Activated T-cell treated with anti-CD3 and anti-CD28 coated beads, Interleukin-2, amount 50 U/mL, for 48 hours (primary cell): ENCODE data around the gene PCYT2.
A peak's percentile ranks its signal among the peaks of the same experiment; 100 is the strongest.

Experiments
- DNase-seq, 2 experiments: peaks; one replicate each; pipeline ENCODE4 v3.0.0-alpha.2; 2020

Gene PCYT2

GRCh38 chr17:81899514-81900166 is 11.6 kb downstream of the PCYT2 start:
- DNase-seq, result no peak

DNA sequence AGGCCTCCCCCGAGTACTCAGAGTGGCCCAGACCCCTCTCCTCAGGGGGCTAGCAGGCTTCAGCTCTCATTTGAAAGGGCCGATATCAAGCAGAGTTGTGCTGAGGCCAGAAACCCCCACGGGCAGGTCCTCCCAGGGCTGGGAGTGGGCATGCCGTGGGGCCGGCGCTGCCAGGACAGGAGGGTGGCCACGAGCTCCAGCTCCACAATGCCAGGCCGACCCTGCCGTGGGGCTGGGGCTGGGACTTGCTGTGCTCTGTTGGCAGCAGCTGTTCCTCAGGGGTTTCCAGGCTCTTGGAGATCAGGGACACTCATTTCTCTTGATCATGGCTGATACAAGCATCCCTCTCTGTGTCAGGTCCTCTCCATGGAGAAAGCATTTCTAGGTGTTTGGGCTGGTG is 12.3 kb downstream of the PCYT2 start:
- DNase-seq, result no peak

DNA sequence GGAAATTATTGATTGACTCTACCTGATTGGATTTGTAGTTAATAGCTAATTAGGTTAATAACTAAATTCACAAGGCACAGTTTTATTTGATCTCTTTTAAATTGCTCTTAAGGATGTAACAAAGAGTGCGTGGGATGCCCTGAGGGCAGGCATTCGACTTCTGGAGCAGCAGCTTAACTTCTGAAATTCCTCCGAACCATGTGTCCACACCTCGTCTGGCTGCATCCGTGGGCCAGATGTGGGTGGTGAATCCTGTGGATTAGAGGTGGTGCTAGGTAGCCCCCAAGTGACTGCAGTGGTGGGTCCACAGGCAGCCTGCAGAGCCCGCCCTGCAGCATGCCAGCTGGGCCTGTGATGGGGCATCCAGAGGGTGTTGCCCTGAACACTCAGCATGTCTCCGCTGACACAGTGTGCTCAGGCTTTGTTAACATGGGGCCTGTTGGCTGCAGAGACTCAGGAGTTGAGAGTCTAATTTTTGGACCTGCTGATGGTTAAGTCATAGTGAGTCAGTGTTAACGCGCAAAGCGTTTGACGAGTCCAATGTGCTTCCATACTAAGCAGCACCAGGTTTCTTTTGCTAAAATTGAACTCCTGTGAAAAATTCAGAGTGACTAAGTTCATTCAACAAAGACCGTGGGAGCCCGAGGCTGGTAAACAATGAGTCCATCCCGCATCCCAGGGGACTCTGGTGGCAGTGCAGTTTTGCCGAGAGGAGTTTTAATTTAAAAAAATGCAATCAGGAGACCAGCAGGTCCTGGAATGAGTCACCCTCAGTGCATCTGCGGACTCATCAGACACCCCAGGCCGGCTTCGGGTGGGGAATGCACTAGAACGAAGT is 13.0 kb downstream of the PCYT2 start:
- DNase-seq, result no peak

- no peak for DNase-seq
Measured at GRCh38 chr17:81895400-81895799, 15.8 kb downstream of the PCYT2 start.

- DNase-seq, result no peak
Measured at GRCh38 chr17:81891303-81891552, 20.0 kb downstream of the PCYT2 start.

DNA sequence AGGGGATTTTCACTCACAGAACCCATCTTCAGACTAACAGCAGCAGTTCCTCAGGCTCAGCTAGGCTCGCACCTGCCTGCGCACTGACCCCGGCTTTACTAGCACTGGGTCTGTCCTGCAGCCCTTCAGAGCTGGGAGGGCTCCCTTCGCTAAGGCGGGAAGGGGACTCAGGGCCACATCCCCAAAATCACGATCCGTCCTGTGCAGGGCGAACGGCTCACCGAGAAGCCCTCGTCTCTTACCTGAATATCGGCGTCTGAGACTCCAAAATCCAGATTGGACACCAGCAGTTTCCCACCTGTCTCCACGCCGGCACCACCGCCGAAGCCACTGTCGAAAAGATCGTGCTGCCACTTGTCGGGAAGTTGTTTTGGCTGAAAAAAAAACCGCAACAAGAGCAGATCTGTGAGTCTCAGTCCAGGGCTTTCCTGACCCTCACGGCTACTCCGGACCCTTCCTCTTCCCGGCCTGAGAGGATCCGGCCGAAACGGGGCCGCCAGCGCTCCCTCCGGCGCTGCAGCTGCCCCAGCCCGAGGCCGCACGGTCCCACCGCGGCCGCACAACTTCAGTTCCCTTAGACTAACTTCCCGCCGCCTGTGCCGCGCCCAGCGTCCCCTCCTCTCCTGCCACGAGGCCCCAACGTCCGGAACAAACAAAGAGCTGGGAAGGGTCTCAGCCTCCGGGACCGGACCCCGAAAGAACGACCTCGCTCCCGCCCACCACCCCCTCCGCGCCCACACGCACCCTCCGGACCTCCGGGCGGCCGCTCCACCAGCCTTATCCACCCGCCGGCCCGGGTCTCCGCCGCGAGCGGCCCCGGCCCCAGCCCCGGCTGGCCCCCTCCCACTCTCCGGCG is 20.5 kb downstream of the PCYT2 start:
- DNase-seq, result peak; percentile 43 to 49

GRCh38 chr17:81889602-81890001 is 21.6 kb downstream of the PCYT2 start:
- DNase-seq, result no peak

GRCh38 chr17:81888988-81889595 is 22.1 kb downstream of the PCYT2 start:
- no peak for DNase-seq

GRCh38 chr17:81888105-81888987 is 22.9 kb downstream of the PCYT2 start:
- no peak for DNase-seq

DNA sequence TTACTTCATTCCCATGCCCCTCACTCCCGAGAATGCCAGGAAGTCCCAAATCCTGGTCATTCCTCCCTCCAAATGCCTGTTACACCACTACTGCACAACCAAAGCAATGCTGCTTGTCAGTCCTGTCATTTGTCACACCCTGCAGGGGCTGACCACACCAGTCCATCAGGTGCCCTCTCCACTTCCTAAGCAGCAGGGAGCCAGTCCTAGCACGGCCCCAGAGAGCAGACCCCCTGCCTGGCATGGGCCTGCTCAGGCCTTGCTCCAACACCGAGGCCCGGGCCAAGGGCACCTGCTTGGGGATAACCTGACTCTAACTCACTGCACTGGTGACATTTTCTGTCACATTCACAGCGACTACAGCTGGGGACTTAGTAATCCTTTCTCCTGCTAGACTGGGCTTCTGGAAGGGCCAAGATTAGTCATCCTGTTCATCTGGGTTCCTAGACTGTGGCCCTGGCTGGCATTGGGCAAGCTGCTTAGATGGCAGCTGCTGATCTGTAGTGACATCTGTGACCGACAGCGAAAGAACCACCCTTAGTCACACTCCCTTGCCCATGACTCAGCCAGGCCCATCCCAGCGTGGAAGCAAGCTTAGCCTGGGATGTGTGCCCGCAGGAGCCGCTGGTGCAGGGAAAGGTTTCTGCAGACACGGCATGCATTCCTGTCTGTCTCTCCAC is 25.2 kb downstream of the PCYT2 start:
- DNase-seq, result no peak

- DNase-seq, result no peak
Measured at GRCh38 chr17:81885454-81885853, 25.7 kb downstream of the PCYT2 start.

GRCh38 chr17:81884968-81885367 is 26.2 kb downstream of the PCYT2 start:
- no peak for DNase-seq

DNA sequence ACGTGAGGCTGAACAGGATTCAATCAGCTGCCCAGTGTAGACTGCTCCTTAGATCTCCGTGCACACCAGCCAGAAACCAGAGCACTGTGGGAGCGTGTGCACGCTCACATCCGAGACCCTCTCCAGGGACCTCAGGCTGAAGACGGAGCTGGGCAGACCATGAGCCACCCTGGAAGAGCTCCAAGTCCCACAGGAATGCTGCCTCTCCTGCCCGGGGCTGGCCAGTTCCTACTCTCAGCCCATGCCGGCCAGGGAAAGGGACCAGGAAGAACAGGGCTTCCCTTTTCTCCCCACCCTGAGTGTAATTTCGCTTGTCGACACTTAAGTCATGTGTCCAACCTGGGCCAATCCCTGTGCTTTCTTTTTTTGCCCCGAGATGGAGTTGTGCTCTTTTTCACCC is 26.7 kb downstream of the PCYT2 start:
- DNase-seq, result no peak

DNA sequence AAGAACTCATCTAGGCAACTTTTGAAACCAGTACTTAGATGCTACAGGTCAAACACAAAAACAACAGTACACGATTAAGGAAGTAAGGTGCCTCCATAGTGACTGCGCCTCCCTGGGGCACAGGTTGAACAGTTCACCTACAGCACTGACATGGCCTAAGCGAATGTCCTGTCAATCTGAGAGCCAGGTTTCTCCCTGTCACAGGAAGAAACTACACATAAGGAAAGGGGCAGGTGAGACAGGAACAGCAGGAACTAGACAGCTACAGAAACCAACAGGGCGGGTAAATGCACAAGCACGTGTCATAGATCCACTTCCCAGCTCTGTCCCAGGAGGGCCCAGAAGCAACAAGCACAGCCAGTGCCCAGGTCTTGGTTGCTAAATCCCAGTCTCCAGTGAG is 32.1 kb downstream of the PCYT2 start:
- DNase-seq, result no peak

DNA sequence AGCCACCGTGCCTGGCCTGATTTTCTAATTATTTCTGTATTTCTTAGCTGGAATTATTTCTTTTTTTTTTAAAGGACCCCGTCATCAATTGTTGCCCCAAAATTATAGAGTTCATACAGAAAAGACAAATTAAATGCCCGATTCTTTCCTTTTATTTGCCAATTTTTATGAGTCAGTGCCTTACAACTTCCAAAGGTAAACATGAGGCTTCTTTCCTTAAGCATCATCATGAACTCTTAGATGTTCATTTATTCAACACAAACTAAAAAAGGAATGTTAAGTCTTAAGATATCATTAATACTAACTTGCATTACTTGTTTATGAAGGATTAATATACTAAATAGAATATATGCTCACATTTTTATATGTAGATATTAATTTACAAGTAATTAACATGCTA is 32.9 kb downstream of the PCYT2 start:
- DNase-seq, result no peak

- DNase-seq, result no peak
Measured at GRCh38 chr17:81877569-81877968, 33.6 kb downstream of the PCYT2 start.

- DNase-seq, result peak; percentile 96
Measured at GRCh38 chr17:81871387-81872230, 39.6 kb downstream of the PCYT2 start.

- DNase-seq, result no peak
Measured at GRCh38 chr17:81870981-81871386, 40.2 kb downstream of the PCYT2 start, which contains the start of gene ARHGDIA. Gene ARHGDIA (minus strand): TSS chr17:81871337. CDS start chr17:81869930, 1,407 bp downstream.

- DNase-seq, result peak; percentile 70 to 72
Measured at GRCh38 chr17:81870131-81870980, 40.8 kb downstream of the PCYT2 start.
